Middle frontal gyrus (tissue), 1 donor: ENCODE results near the gene MDN1.
A peak's percentile ranks its signal among the peaks of the same experiment; 100 is the strongest.
"Not testable (repeated sequence)": the region's sequence is repeated elsewhere in the genome, so short reads cannot be mapped to it uniquely, and the experiment has no call there.

Experiments used
- DNase-seq: peaks from one replicate; pipeline ENCODE4 v3.0.0-alpha.2; 2015; ENCODE audit warnings: low spot score; ENCODE audit errors: extremely low spot score

The MDN1 gene

GRCh38 chr6:89819336-89820130, at the start of gene MDN1:
TSS of gene MDN1 (minus strand) at chr6:89819794. CDS start at chr6:89819607, 187 bp downstream.
- DNase-seq: peak; percentile 94

- DNase-seq: no peak
These were observed 46.6 kb upstream of the MDN1 start for GRCh38 chr6:89866024-89866678.

- no peak for DNase-seq
These were observed 43.1 kb upstream of the MDN1 start for GRCh38 chr6:89862698-89863097.

GRCh38 chr6:89862273-89862672, 42.7 kb upstream of the MDN1 start:
- DNase-seq: no peak

- DNase-seq: no peak
These were observed 40.1 kb upstream of the MDN1 start for GRCh38 chr6:89859744-89860143.

- no peak for DNase-seq
These were observed 38.4 kb upstream of the MDN1 start for GRCh38 chr6:89858041-89858440.

GRCh38 chr6:89853068-89853467, 33.5 kb upstream of the MDN1 start:
- DNase-seq: no peak

- DNase-seq: not testable (repeated sequence)
These were observed 27.9 kb upstream of the MDN1 start for GRCh38 chr6:89847513-89847912.

- DNase-seq: no peak
These were observed 23.5 kb upstream of the MDN1 start for GRCh38 chr6:89843070-89843469.

- no peak for DNase-seq
These were observed 22.6 kb upstream of the MDN1 start for GRCh38 chr6:89842228-89842627.

GRCh38 chr6:89840538-89840937, 20.9 kb upstream of the MDN1 start:
- no peak for DNase-seq

GRCh38 chr6:89836639-89837222, 17.1 kb upstream of the MDN1 start:
- DNase-seq: no peak

GRCh38 chr6:89834884-89835792, 15.5 kb upstream of the MDN1 start:
- no peak for DNase-seq

GRCh38 chr6:89830170-89830809, 10.7 kb upstream of the MDN1 start:
- no peak for DNase-seq

- DNase-seq: peak; percentile 96
These were observed 10.0 kb upstream of the MDN1 start, which contains the start of gene CASP8AP2 for GRCh38 chr6:89829472-89830169. TSS of gene CASP8AP2 (plus strand) at chr6:89829880.

- DNase-seq: no peak
These were observed 9.4 kb upstream of the MDN1 start for GRCh38 chr6:89828988-89829471.

- DNase-seq: not testable (repeated sequence)
These were observed 8.9 kb upstream of the MDN1 start for GRCh38 chr6:89828475-89828987.

- no peak for DNase-seq
These were observed 6.5 kb upstream of the MDN1 start for GRCh38 chr6:89826029-89826528.

GRCh38 chr6:89818977-89819335, 638 bp downstream of the MDN1 start:
- no peak for DNase-seq

- no peak for DNase-seq
These were observed 2.1 kb downstream of the MDN1 start for GRCh38 chr6:89817481-89817880.
